Adrenal gland (tissue), 5 donors: ENCODE results near the gene NLRP11.

Experiments used
- CTCF ChIP-seq, 6 experiments: fragments of 450-650 bp in 4 of 6; fragments of 200-600 bp in 2 of 6; sonication (generic) in 1 of 6; IDR thresholded peaks; 1 replicate in 5 of 6; 2 replicates in 1 of 6; pipeline versions ENCODE4 v1.5.1 to v1.8.0; 2016 to 2021; ENCODE audit warnings: antibody characterized with exemption in 6 of 6, mild to moderate bottlenecking in 2 of 6, moderate library complexity in 1 of 6
- POLR2A ChIP-seq, 2 donors: fragments of 450-650 bp; IDR thresholded peaks; one replicate each; pipeline ENCODE4 v1.6.1; 2017; ENCODE audit warnings: antibody characterized with exemption in 2 of 2, mild to moderate bottlenecking in 2 of 2, moderate library complexity in 1 of 2
- donor health status: DM: no; HTN: no; CAD: no.

GRCh38 chr19:55838906-55839305 is 7.1 kb upstream of the NLRP11 start:
- TF ChIP-seq POLR2A (IDR thresholded peaks at IDR 0.05) (no peak), CTCF (IDR thresholded peaks at IDR 0.05) (no peak)
